Activated CD4-positive, alpha-beta T cell treated with anti-CD3 and anti-CD28 coated beads, Interleukin-10, Interleukin-2, amounts not matched to agents 100 ng/mL and 50 ng/mL, durations not matched to agents 16 hours and 8 hours (primary cell): Measurements from ENCODE around the gene C10orf71.

ENCODE experiments used
- DNase-seq: peaks from one replicate; pipeline ENCODE4 v3.0.0-alpha.2; 2020

Gene C10orf71

GRCh38 chr10:49273082-49273465, 25.9 kb upstream of the C10orf71 start:
- no peak for DNase-seq

- no peak for DNase-seq
These were observed 25.3 kb upstream of the C10orf71 start for GRCh38 chr10:49273626-49274025.

- no peak for DNase-seq
These were observed 24.1 kb upstream of the C10orf71 start for GRCh38 chr10:49274886-49275285.

DNA sequence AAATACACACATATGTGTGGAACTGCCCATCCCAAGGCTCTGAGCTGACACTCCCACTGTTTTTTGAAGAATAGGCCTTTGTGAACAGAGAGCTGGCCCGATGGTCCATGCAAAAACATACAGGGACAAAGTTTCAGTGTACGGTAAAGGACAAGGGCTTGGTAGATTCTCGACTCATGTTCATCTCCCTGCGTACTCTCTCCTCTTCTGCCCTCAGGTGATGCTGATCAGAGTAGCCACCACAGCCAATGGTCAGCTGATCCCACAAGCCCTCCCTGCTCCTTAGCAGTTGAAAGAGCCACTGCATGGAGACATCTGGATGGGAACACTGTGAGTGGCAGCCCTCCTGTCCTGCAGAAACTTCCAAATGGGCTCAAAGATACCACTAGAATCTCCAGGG, 23.1 kb upstream of the C10orf71 start:
- DNase-seq, result no peak

- no peak for DNase-seq
These were observed 22.4 kb upstream of the C10orf71 start for GRCh38 chr10:49276596-49276995.

- DNase-seq, result no peak
These were observed 21.0 kb upstream of the C10orf71 start for GRCh38 chr10:49277973-49278372.

- DNase-seq, result no peak
These were observed 20.4 kb upstream of the C10orf71 start for GRCh38 chr10:49278497-49278981.

- DNase-seq, result no peak
These were observed 19.7 kb upstream of the C10orf71 start for GRCh38 chr10:49279015-49279880.

DNA sequence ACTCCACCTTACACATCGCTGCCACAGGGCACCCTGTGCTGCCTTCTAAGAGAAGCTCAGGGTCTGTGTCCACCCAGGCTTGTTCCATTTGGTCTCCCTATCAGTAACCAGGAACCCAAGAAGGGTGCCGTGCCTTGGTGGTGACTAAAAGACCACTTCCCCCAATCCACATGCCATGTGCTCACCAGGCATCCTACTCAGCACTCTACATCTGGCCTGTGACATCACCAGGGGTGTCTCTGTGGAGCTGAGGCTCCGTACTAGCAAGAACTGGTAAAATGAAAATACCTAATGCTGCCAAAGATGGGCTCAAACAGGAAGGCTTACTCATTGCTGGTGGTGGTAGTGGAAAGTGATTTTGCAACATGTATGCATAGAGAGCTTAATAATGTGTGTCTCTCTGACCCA, 19.0 kb upstream of the C10orf71 start:
- DNase-seq, result peak; percentile 77

- DNase-seq, result no peak
These were observed 17.5 kb upstream of the C10orf71 start for GRCh38 chr10:49281461-49281860.

DNA sequence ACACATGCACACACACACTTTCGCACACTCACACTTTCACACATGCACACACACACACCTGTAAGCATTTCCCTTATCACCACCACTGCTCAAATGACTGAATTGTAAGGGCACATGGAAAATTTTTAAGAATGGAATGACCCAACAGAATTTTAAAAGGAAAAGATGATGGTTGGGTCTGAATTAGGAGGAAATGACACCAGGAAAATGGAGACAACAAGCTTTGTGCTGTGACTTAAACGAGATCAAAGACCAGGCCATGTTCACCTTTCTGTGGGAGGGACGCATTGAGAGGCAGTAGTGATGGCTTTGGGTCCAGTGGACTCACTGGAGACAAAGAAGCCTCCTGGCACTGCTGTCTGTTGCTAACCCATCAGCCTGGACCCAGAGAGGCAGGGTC, 16.7 kb upstream of the C10orf71 start:
- no peak for DNase-seq

DNA sequence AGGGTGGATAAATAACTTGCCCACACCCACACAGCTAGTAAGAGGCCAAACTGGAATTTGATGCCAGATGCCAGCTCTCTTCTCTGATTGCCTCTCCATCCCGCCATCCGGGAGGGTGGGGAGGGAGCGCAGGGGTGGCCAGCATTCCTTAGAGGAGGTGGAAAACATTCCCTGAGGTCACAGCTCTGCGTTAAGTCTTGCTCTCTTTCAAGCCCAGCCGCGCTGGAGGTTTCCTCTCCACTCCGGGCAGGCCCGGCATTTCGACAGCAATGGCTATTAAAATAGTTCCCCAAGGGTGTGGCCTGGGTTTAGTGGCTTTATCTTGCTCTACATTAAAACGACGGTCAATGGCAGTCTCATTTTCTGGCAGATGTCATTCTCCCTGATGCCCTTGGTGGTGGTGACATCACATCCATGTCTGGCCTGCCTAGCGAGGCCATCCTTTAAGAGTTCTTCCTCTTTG, 16.1 kb upstream of the C10orf71 start:
- no peak for DNase-seq

- no peak for DNase-seq
These were observed 15.5 kb upstream of the C10orf71 start for GRCh38 chr10:49283491-49283890.

- DNase-seq, result no peak
These were observed 14.6 kb upstream of the C10orf71 start for GRCh38 chr10:49284356-49284755.

GRCh38 chr10:49285232-49285631, 13.7 kb upstream of the C10orf71 start:
- peak; percentile 55 for DNase-seq

DNA sequence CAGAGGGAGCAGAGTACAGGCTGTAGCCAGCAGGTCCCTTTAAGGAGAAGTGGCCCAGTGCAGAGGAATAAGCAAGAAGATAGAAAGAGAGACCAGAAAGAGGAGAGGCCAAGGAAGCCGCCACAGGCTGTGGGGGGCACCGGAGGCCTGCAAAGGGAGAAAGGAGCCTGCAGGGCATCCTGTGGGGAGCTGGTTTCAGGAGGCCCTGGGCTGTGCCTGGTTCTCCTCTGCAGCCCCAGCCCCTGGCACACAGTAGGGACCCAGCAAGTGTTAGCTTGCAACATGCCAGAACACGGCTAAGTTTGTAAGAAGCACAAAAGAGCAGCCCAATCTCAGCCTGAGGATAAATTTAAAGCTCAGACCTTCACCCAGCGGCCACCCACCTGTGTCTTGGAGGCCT, 12.3 kb upstream of the C10orf71 start:
- no peak for DNase-seq

GRCh38 chr10:49287689-49288340, 11.2 kb upstream of the C10orf71 start:
- DNase-seq, result no peak

- DNase-seq, result no peak
These were observed 10.5 kb upstream of the C10orf71 start for GRCh38 chr10:49288341-49289065.

GRCh38 chr10:49289480-49289879, 9.5 kb upstream of the C10orf71 start:
- no peak for DNase-seq

DNA sequence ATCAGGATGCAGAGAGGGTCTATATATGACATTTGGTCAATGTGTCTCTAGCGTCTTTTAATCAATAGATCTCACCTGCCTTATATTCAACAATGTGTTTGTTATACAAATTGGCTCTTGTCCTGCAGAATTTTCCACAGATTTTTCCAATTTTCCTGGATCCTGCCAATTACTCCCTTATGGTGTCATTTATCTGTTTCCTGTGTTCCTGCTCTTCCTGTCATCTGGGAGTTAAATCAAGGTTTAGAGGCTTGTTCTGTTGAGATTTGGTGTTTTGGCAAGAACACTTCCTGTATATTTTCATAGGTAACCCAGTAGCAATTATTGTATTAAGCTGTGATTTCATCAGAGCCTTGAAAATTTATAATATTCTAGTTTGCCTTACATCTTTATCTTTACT, 8.8 kb upstream of the C10orf71 start:
- no peak for DNase-seq

DNA sequence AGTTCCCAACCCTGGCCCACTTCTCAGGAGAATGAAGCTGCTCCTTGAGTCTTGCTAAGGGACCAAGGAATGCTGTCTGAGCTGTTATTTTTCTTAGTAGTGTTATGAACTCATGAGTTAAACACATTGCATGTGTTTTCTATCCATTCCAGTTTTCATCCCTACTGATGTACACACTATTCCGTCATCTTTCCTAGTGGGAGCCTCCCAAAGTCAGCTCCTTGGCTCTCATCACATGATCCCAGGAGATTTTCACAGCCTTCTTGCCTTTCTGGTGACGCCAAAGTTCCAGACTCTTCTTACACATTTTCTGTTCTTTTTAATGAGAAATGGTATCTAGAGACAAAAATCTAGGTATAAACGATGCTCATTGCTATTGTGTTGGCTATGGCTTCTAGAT, 8.4 kb upstream of the C10orf71 start:
- no peak for DNase-seq

- no peak for DNase-seq
These were observed 6.3 kb upstream of the C10orf71 start for GRCh38 chr10:49292565-49293207.

GRCh38 chr10:49293208-49293603, 5.8 kb upstream of the C10orf71 start:
- no peak for DNase-seq
